CMK (cell line): ENCODE results near the gene IGLL5.
"Not testable (repeated sequence)": the region's sequence is repeated elsewhere in the genome, so short reads cannot be mapped to it uniquely, and the experiment has no call there.

Experiments
- DNase-seq: peaks from one replicate; pipeline ENCODE4 v3.0.0-alpha.2; 2010; ENCODE audit warnings: low read depth

IGLL5 gene

GRCh38 chr22:22914726-22915669 is 27.4 kb downstream of the IGLL5 start:
- no peak for DNase-seq

GRCh38 chr22:22915670-22916035 is 28.0 kb downstream of the IGLL5 start:
- no peak for DNase-seq

DNA sequence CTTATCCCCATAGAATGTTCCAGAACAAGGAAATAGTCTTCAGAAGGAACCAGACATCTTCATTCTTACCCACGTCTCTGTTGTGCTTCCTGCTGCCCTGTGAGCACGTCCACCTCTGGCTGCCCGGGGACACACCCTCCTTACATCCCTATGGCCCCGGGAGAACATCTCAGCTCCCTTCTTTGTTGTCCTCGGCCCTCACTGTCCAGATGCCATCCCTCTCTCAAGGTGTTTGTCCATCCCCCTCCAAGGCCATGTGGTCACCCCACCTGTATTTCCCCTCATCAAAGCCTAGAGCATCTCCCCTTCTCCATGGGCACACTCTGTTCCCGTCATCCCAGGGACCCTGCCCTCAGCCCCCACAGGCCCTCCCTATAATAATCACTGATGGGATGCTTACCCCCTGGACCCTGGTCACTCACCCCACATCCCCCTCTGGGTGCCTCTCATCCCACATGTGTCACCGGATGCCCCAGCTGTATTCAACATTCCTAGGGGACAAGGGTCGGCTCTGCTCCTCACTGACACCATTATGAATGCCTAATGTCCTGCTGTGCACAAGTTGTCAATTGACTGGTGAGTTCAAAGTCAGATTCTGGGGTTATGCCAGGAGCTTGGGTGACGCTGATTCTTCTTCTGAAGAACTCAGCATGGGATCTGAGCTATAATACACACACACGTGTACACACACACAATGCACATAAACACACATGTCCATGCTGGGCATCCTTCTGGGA is 28.8 kb downstream of the IGLL5 start:
- no peak for DNase-seq

- no peak for DNase-seq
These were observed 29.3 kb downstream of the IGLL5 start for GRCh38 chr22:22916952-22917290.

DNA sequence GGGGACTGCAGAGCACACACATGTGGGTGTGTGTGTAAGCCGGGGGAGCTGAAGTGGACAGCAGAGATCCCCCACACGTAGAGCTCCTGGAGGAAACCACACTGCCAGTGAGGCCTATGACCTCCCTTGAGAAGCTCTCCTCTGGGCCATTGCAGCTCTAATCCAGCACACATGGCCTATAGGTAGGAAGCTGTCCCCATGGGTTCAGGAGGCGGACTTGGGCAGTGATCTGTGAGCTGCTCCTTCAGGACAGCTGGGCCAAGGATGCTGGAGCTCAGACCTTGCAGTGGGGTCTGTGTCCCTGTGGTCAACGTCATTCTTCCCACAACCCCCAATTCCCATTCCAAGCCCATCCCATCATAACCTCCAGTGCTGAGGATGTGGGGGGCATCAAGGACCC is 29.8 kb downstream of the IGLL5 start:
- DNase-seq: no peak

DNA sequence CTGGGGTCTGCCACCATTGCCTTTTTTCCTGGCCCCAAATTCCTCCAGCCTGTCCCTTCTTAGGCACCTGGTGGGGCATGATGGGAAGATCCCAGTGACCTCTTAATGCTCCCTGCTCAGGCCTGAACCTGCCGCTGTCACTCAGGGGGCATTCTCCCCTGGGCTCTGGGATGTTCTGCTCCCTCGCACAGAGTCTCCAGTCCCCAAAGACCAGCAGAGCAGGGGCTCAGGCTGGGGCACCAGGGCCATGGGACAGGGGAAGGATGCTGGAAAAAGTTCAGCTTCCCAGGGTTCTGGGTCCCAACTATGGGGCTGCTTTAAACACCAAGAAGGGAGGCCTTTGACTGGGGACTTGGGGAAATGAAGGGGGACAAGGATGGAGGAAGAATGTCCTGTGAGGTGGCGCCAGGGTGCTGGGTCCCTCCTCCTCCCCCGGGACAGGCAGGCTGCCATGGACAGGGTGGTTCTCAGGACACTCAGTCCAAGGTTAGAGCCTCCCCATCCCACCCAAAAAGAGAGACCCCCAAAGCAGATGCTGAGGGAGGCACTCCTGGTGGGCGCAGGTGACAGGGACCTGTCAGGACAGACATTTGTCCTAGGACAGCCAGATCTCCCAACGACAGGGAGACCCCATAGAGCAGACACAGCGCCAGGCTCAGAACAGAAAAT is 30.8 kb downstream of the IGLL5 start:
- DNase-seq: no peak

GRCh38 chr22:22919041-22919440 is 31.4 kb downstream of the IGLL5 start:
- DNase-seq: no peak

DNA sequence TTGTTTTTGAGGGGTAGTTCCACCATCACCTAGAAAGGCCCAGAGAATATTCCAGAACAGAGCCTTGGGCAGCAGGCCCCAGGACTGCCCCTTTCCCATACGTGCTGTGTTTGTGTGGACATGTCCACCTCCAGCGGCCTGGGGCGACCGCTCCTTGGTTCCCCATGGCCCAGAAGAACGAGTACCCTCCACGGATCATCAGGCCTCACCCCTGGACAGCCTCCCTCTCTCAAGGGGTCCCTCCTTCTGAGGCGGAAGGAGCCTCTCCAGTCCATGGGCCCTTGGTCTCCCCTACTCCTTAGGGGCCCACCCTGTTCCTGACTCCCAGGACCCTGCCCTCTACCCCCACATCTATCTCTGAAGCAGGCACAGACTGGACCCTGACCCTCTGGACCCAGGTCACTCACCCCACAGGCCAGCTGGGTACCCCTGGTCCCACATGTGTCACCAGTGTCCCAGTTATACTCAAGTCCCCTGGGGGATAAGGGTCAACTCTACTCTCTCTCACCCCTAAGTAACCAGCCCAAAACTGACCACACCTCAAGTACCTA is 32.6 kb downstream of the IGLL5 start:
- no peak for DNase-seq

DNA sequence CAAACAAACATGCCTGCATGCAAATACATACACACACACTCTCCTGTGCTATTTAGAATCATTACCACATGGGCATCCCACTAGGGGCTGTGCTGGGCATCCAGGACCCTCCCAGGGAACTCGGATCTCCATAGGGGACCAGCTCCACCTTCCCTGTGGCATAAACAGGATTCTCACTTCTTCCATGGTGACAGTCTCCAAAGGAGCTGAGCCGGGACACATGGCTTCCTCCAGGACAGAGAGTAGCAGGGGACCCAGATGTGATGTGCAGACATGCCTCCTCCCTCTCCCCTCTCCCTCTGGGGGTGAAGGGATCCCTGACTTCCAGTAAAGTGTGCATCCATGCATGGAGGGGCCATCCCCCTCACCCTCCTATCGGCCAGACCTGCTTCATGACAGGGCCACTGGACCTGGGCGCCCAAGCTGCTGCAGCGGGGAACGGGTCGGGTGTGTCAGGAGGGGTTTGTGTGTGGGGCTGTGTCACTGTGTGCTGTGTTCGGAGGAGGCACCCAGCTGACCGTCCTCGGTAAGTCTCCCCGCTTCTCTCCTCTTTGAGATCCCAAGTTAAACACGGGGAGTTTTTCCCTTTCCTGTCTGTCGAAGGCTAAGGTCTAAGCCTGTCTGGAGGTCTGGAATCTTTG is 33.4 kb downstream of the IGLL5 start:
- DNase-seq: no peak

DNA sequence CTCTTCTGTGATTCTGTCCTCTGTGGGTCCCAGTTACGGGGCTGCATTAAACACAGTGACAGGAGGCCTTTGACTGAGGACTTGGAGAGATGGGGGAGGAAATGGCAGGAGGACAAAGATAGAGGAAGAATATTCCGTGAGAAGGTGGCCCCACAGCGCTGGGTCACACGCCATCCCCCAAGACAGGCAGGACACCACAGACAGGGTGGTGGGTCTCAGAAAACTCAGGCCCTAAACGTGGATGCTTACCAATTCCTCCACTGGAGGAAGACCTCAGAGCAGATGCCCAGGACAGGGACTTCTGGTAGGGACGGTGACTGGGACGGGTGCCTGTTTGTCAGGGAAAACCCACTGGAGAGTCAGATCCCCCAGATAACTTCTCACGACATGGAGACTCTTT is 34.0 kb downstream of the IGLL5 start:
- DNase-seq: no peak

DNA sequence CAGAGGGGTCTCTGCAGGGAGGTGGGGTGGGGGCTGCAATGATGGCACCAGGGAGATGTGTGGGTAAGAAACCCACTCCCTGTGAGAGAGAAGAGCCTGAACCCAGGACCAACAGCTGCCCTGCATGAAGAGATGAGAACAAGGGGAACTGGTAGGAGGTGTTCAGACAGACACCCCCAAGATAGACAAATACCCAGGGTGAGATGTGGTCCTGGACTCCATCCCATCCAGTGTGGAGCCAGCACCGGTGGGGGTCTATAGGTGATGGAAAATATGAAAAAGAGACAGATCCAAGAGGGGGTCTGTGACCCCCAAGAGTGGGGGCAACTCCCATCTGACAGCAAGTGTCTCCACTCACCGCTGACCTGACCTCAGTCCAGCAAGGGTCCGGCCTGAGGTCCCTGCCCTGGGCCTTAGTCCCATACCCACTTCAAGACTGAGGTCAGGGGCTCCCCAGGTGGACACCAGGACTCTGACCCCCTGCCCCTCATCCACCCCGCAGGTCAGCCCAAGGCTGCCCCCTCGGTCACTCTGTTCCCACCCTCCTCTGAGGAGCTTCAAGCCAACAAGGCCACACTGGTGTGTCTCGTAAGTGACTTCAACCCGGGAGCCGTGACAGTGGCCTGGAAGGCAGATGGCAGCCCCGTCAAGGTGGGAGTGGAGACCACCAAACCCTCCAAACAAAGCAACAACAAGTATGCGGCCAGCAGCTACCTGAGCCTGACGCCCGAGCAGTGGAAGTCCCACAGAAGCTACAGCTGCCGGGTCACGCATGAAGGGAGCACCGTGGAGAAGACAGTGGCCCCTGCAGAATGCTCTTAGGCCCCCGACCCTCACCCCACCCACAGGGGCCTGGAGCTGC is 34.7 kb downstream of the IGLL5 start:
- DNase-seq: not testable (repeated sequence)

- no peak for DNase-seq
These were observed 35.3 kb downstream of the IGLL5 start for GRCh38 chr22:22922954-22923319.

GRCh38 chr22:22923379-22923778 is 35.8 kb downstream of the IGLL5 start:
- DNase-seq: no peak

DNA sequence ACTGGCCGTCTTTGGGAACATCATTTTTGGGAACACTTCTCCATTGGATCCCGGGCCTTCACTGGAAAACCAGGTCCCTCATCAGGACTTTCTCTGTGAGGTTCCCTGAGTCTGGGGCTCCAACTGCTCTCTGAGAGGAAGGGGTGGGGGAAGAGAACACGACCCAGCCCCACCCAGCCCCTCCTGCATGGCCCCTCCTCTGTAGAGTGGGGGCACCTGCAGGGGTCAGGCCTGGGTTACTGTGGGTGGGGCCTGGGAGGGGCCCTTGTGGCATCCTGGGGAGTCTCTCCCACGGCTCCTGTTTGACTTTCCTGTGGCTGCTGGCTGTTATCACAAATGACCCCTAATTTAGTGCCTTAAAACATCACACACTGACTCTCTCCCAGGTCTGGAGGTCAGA is 36.3 kb downstream of the IGLL5 start:
- DNase-seq: no peak

DNA sequence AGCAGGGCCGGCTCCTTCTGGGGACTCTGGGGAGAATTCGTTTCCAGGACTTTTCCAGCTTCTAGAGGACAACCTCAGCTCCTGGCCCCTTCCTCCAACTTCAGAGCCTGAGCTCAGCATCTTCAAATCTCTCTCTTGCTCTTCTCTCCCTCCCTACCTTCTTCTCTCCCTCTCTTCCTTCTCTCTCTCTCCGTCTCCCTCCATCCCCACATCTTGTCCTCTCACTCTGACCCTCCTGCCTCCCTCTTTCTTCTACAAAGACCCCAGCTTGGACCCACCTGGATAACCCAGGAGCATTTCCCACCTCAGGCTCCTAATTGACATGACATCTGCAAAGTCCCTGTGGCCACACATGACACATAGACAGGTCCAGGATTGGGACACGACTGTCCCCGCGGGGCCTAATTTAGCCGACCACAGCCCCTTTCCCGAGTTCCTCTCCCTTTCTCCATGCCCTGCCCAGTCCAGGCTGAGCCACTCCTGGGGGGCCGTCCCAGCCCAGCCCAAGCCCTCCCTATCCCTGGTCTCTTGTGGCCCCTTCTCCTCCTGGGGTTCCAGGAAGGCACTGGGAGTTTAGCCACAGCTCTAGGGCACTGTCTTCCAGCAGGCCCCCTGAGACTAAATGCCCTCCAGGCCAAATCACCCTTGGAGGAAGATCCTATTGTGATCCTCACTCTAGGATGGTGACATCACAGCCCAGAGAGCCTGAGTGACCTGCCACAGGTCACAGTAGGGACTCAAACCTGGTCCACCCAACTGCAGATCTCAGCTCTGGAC is 36.9 kb downstream of the IGLL5 start:
- DNase-seq: no peak

- no peak for DNase-seq
These were observed 37.7 kb downstream of the IGLL5 start for GRCh38 chr22:22925146-22925804.

DNA sequence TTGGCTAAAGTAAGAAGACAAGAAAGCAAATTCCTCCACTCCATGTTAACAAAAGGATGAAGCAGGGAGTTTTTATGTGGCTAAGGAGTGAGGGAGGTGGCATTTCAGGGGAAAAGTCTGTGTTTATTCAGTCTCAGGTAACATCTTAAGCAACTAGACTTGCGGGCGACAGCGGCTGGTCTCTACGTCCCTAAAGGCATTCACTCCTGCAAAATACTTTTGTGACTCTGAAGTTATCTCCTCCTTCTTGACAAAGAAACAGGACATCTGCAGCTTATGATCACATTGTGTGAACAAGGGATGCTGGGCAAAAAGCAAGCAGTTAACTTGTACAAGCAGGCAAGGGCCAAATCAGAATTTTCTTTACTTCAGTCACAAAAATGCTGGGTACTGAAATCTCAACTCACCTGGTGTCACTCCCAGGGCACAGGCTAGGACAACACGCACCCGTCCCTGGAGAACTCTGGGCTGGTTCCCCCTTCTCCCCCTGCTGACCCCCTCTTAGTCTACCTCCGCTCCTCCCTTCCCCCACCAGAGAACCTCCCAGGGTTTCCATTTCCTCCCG is 38.3 kb downstream of the IGLL5 start:
- DNase-seq: no peak

- no peak for DNase-seq
These were observed 39.0 kb downstream of the IGLL5 start for GRCh38 chr22:22926370-22927195.
